K562 (cell line): Measurements from ENCODE around the gene SCAF11. TPM values are rescaled to one million over a fixed set of nuclear protein-coding genes. Genes with fewer than 3 reads are reported as not detected.

Source experiments
- ARID4B ChIP-seq: sonication (generic); formaldehyde crosslinking; IDR thresholded peaks from 2 replicates; pipeline ENCODE4 v1.8.0; 2022; ENCODE audit warnings: mild to moderate bottlenecking, missing genetic modification reagents
- ARNT ChIP-seq, 2 experiments: fragments of 450-650 bp; IDR thresholded peaks; 2 replicates each; pipeline ENCODE4 v1.6.1; 2016; ENCODE audit warnings: mild to moderate bottlenecking in 1 of 2
- BCL6 ChIP-seq: fragments of 250-450 bp; sonication (Bioruptor Pico); IDR thresholded peaks from 2 replicates; pipeline ENCODE4 v1.4.0; 2020
- CREM ChIP-seq: IDR thresholded peaks from 2 replicates; pipeline ENCODE4 v1.6.1; 2014; ENCODE audit warnings: antibody characterized with exemption, low read depth
- FOXO4 ChIP-seq: fragments of 450-650 bp; formaldehyde crosslinking; IDR thresholded peaks from 2 replicates; pipeline ENCODE4 v1.4.0; 2020; ENCODE audit warnings: mild to moderate bottlenecking, moderate library complexity
- PRPF4 ChIP-seq: fragments of 200-400 bp; formaldehyde crosslinking; IDR thresholded peaks from one replicate; pipeline ENCODE4 v1.6.1; 2017; ENCODE audit warnings: low read length, low read depth, mild to moderate bottlenecking; ENCODE audit not compliant: insufficient read depth, poor library complexity, severe bottlenecking
- PYGO2 ChIP-seq: fragments of 450-650 bp; IDR thresholded peaks from 2 replicates; pipeline ENCODE4 v1.6.1; 2016; ENCODE audit warnings: mild to moderate bottlenecking, missing genetic modification characterization, moderate library complexity, missing compliant biosample characterization
- SRSF9 ChIP-seq: fragments of 200-400 bp; formaldehyde crosslinking; IDR thresholded peaks from 2 replicates; pipeline ENCODE4 v1.6.1; 2017; ENCODE audit warnings: low read depth, low read length, borderline replicate concordance
- ZNF24 ChIP-seq: fragments of 450-650 bp; IDR thresholded peaks from 2 replicates; pipeline ENCODE4 v1.6.1; 2016
- ZNF347 ChIP-seq: fragments of 450-650 bp; formaldehyde crosslinking; IDR thresholded peaks from 2 replicates; pipeline ENCODE4 v1.4.0; 2020; ENCODE audit warnings: low read depth, mild to moderate bottlenecking, moderate library complexity
- ZNF584 ChIP-seq: fragments of 200-800 bp; sonication (Bioruptor generic); IDR thresholded peaks from 2 replicates; pipeline ENCODE4 v1.6.1; 2016; ENCODE audit warnings: low read depth, mild to moderate bottlenecking, missing genetic modification characterization, missing compliant biosample characterization
- polyA plus RNA-seq, 8 experiments: library from polyadenylated mRNA; depleted of rRNA in 4 of 8; stranded (reverse) in 5 of 8; unstranded in 3 of 8; fragments of >200 nt; fragmentation: Nextera tagmentation in 2 of 8; fragmentation: Illumina TruSeq in 1 of 8; extraction: Ambion mirVana in 2 of 8; extraction: Trizol in 1 of 8; gene quantifications; 2 replicates each; pipeline versions ENCODE4 v1.2.1 to v1.2.3, GENCODE V29; 2011 to 2014; ENCODE audit warnings: inconsistent platforms in 1 of 8, missing spikeins in 1 of 8
- total RNA-seq, 7 experiments: library from RNA; depleted of rRNA in 6 of 7; stranded (reverse); fragments of >200 nt in 6 of 7; fragmentation: Illumina TruSeq in 2 of 7; extraction: Trizol in 2 of 7; gene quantifications; 2 replicates each; pipeline versions ENCODE4 v1.2.1 to v1.2.3, GENCODE V29; 2011 to 2021; ENCODE audit warnings: low replicate concordance in 1 of 7
- TF ChIP-seq, protein P1 (sequence below): fragments of 450-650 bp; conservative IDR thresholded peaks from 2 replicates; pipeline ENCODE4 v1.6.1; 2016; ENCODE audit warnings: missing genetic modification characterization, low read depth, mild to moderate bottlenecking, control low read depth, missing compliant biosample characterization
- TF ChIP-seq, protein P2 (sequence below), 2 experiments: fragments of 150-350 bp in 1 of 2; IDR thresholded peaks; 2 replicates each; pipeline ENCODE4 v1.6.1; 2012 to 2016; ENCODE audit warnings: low read depth in 2 of 2, low read length in 2 of 2, mild to moderate bottlenecking in 1 of 2, moderate library complexity in 1 of 2
- TF ChIP-seq, protein P3 (sequence below): fragments of 250-450 bp; sonication (Bioruptor Pico); IDR thresholded peaks from 2 replicates; pipeline ENCODE4 v1.8.0; 2021; ENCODE audit warnings: moderate library complexity, mild to moderate bottlenecking, inconsistent platforms
- TF ChIP-seq, protein P4 (sequence below): fragments of 250-450 bp; sonication (Bioruptor Pico); IDR thresholded peaks from 2 replicates; pipeline ENCODE4 v1.8.0; 2021; ENCODE audit warnings: borderline replicate concordance, mild to moderate bottlenecking, moderate library complexity; ENCODE audit not compliant: poor library complexity, severe bottlenecking

The SCAF11 gene
- total and polyA plus RNA-seq, 9 of the 15 experiments (the other 6 are each of a cell fraction or from before 2014, with no cell fraction given) = 30.4 to 119 (median 80.0) TPM

GRCh38 chr12:45989721-45990467 is 480 bp downstream of the SCAF11 start (continued):
- TF ChIP-seq ZNF584 (CRISPR knock-in tag) (no peak), ZNF24 (no peak), ARNT (IDR thresholded peaks at IDR 0.05) (no peak), BCL6 (CRISPR knock-in tag) (no peak), PRPF4 (peak; percentile 48), CREM (no peak), SRSF9 (no peak), ARID4B (CRISPR knock-in tag) (no peak), PYGO2 (tag) (no peak), FOXO4 (CRISPR knock-in tag) (no peak), ZNF347 (no peak)
- TF ChIP-seq, protein P1, sequence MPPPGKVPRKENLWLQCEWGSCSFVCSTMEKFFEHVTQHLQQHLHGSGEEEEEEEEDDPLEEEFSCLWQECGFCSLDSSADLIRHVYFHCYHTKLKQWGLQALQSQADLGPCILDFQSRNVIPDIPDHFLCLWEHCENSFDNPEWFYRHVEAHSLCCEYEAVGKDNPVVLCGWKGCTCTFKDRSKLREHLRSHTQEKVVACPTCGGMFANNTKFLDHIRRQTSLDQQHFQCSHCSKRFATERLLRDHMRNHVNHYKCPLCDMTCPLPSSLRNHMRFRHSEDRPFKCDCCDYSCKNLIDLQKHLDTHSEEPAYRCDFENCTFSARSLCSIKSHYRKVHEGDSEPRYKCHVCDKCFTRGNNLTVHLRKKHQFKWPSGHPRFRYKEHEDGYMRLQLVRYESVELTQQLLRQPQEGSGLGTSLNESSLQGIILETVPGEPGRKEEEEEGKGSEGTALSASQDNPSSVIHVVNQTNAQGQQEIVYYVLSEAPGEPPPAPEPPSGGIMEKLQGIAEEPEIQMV (tag) = no peak
- TF ChIP-seq, protein P2, sequence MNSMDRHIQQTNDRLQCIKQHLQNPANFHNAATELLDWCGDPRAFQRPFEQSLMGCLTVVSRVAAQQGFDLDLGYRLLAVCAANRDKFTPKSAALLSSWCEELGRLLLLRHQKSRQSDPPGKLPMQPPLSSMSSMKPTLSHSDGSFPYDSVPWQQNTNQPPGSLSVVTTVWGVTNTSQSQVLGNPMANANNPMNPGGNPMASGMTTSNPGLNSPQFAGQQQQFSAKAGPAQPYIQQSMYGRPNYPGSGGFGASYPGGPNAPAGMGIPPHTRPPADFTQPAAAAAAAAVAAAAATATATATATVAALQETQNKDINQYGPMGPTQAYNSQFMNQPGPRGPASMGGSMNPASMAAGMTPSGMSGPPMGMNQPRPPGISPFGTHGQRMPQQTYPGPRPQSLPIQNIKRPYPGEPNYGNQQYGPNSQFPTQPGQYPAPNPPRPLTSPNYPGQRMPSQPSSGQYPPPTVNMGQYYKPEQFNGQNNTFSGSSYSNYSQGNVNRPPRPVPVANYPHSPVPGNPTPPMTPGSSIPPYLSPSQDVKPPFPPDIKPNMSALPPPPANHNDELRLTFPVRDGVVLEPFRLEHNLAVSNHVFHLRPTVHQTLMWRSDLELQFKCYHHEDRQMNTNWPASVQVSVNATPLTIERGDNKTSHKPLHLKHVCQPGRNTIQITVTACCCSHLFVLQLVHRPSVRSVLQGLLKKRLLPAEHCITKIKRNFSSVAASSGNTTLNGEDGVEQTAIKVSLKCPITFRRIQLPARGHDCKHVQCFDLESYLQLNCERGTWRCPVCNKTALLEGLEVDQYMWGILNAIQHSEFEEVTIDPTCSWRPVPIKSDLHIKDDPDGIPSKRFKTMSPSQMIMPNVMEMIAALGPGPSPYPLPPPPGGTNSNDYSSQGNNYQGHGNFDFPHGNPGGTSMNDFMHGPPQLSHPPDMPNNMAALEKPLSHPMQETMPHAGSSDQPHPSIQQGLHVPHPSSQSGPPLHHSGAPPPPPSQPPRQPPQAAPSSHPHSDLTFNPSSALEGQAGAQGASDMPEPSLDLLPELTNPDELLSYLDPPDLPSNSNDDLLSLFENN (IDR thresholded peaks at IDR 0.05; ENCODE audit: low read depth in 2 of 2, low read length in 2 of 2) = no peak
- TF ChIP-seq, protein P3, sequence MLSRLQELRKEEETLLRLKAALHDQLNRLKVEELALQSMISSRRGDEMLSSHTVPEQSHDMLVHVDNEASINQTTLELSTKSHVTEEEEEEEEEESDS (CRISPR knock-in tag) = no peak
- TF ChIP-seq, protein P4, sequence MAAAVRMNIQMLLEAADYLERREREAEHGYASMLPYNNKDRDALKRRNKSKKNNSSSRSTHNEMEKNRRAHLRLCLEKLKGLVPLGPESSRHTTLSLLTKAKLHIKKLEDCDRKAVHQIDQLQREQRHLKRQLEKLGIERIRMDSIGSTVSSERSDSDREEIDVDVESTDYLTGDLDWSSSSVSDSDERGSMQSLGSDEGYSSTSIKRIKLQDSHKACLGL (CRISPR knock-in tag) = no peak
